Stimulated activated CD8-positive, alpha-beta memory T cell treated with anti-CD3 and anti-CD28 coated beads, Interleukin-12 subunit alpha, Interleukin-12 subunit beta, amount 100 ng/mL, for 4 hours (primary cell): ENCODE measurements around the gene ELFN2.

Source experiments
- DNase-seq: peaks from one replicate; pipeline ENCODE4 v3.0.0-alpha.2; 2020; ENCODE audit warnings: low read depth

ELFN2 gene

GRCh38 chr22:37384691-37385090 is 42.6 kb downstream of the ELFN2 start:
- no peak for DNase-seq

- DNase-seq, result no peak
These were observed 43.9 kb downstream of the ELFN2 start for GRCh38 chr22:37383341-37383740.

- no peak for DNase-seq
These were observed 45.8 kb downstream of the ELFN2 start for GRCh38 chr22:37381489-37381888.

GRCh38 chr22:37379722-37380121 is 47.6 kb downstream of the ELFN2 start:
- DNase-seq, result no peak

- DNase-seq, result no peak
These were observed 48.2 kb downstream of the ELFN2 start for GRCh38 chr22:37379085-37379484.

- DNase-seq, result no peak
These were observed 48.6 kb downstream of the ELFN2 start for GRCh38 chr22:37378642-37379058.

GRCh38 chr22:37377927-37378326 is 49.4 kb downstream of the ELFN2 start:
- DNase-seq, result no peak

GRCh38 chr22:37377138-37377537 is 50.1 kb downstream of the ELFN2 start:
- no peak for DNase-seq

GRCh38 chr22:37376643-37377042 is 50.6 kb downstream of the ELFN2 start:
- no peak for DNase-seq

GRCh38 chr22:37375801-37376200 is 51.5 kb downstream of the ELFN2 start:
- no peak for DNase-seq

- DNase-seq, result no peak
These were observed 52.7 kb downstream of the ELFN2 start for GRCh38 chr22:37374571-37374970.

GRCh38 chr22:37373451-37373850 is 53.8 kb downstream of the ELFN2 start:
- no peak for DNase-seq

- DNase-seq, result no peak
These were observed 55.4 kb downstream of the ELFN2 start for GRCh38 chr22:37371911-37372310.

GRCh38 chr22:37371491-37371890 is 55.8 kb downstream of the ELFN2 start:
- DNase-seq, result no peak

- DNase-seq, result no peak
These were observed 56.8 kb downstream of the ELFN2 start for GRCh38 chr22:37370306-37370979.

GRCh38 chr22:37369483-37369882 is 57.8 kb downstream of the ELFN2 start:
- DNase-seq, result no peak

GRCh38 chr22:37368058-37368457 is 59.2 kb downstream of the ELFN2 start:
- DNase-seq, result no peak

- no peak for DNase-seq
These were observed 60.7 kb downstream of the ELFN2 start for GRCh38 chr22:37366601-37367000.

- DNase-seq, result no peak
These were observed 61.3 kb downstream of the ELFN2 start for GRCh38 chr22:37365950-37366349.

- DNase-seq, result no peak
These were observed 63.9 kb downstream of the ELFN2 start for GRCh38 chr22:37363261-37363992.

- no peak for DNase-seq
These were observed 64.7 kb downstream of the ELFN2 start for GRCh38 chr22:37362621-37363020.

- no peak for DNase-seq
These were observed 68.4 kb downstream of the ELFN2 start for GRCh38 chr22:37358917-37359316.

- no peak for DNase-seq
These were observed 68.9 kb downstream of the ELFN2 start for GRCh38 chr22:37358386-37358785.
